Epithelial cell of proximal tubule (primary cell): ENCODE results near the gene GATD1. TPM values are rescaled to one million over a fixed set of nuclear protein-coding genes. Genes with fewer than 3 reads are reported as not detected.
A peak's percentile ranks its signal among the peaks of the same experiment; 100 is the strongest.

Source experiments
- DNase-seq: peaks from one replicate; pipeline ENCODE4 v3.0.0-alpha.2; 2011; ENCODE audit warnings: low read depth
- H3K4me3 ChIP-seq: 2 replicates; pipeline ENCODE4 v1.5.1; 2011; ENCODE audit warnings: low read depth, mild to moderate bottlenecking, low read length
- CTCF ChIP-seq: conservative IDR thresholded peaks from 2 replicates; pipeline ENCODE4 v1.5.1; 2012; ENCODE audit warnings: low read depth, mild to moderate bottlenecking, low read length
- total RNA-seq: library from RNA; depleted of rRNA; stranded (reverse); fragments of >200 nt; gene quantifications from 2 replicates; pipeline ENCODE4 v1.2.3, GENCODE V29; 2015

Gene GATD1
- total RNA-seq, 1 donor from 2014 or later = 68.8 TPM

DNA sequence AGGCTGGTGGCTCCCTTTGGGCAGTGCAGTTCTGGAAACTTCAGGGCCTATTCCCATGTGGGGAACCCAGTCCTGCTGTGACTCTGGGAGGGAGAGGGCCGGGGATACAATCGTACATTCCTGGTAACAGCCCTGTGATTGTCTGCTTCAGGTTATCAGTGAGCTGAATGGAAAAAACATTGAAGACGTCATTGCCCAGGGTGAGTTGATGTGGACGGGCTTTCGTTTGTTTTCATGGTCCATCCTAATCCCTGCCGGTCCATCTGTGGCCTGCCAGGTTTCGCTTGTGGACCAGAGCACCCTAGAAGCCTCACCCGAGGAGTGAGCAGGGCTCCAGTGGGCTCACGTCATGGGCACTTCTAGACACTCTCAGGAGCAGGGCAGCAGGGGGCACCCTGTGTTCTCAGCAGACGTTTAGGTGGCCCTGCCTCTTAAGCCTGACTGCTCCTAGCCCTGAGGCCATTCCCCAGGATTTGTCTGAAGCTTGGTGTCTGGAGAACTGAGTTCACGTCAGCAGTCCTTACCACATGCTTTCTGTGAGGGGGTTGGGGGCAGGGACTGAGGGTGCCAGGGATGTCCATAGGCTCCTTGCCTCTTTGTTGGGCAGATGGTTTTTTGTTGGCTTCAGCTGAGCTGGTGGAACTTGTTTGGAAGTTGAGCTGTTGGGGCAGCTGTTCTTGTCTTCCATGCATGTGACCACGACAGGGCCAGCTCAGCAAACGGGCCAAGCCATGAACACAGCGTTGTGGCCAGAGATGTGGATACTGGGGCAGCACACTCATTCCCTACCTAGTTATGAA, 34.4 kb upstream of the GATD1 start:
- H3K4me3 ChIP-seq = peak overlapping the region; percentile 96
- DNase-seq = no peak
- peak; percentile 36 for TF ChIP-seq CTCF

GRCh38 chr11:810040-810567, 32.8 kb upstream of the GATD1 start:
- peak overlapping the region; percentile 96 for H3K4me3 ChIP-seq
- DNase-seq = no peak
- no peak for TF ChIP-seq CTCF

GRCh38 chr11:809287-810039, 32.2 kb upstream of the GATD1 start, which contains the start of gene RPLP2:
Gene RPLP2 (plus strand): TSS chr11:809967. CDS start chr11:810235, 268 bp downstream.
- H3K4me3 ChIP-seq = peak within 1 kb of the TSS; percentile 96
- peak; percentile 57 for DNase-seq
- TF ChIP-seq CTCF = no peak

DNA sequence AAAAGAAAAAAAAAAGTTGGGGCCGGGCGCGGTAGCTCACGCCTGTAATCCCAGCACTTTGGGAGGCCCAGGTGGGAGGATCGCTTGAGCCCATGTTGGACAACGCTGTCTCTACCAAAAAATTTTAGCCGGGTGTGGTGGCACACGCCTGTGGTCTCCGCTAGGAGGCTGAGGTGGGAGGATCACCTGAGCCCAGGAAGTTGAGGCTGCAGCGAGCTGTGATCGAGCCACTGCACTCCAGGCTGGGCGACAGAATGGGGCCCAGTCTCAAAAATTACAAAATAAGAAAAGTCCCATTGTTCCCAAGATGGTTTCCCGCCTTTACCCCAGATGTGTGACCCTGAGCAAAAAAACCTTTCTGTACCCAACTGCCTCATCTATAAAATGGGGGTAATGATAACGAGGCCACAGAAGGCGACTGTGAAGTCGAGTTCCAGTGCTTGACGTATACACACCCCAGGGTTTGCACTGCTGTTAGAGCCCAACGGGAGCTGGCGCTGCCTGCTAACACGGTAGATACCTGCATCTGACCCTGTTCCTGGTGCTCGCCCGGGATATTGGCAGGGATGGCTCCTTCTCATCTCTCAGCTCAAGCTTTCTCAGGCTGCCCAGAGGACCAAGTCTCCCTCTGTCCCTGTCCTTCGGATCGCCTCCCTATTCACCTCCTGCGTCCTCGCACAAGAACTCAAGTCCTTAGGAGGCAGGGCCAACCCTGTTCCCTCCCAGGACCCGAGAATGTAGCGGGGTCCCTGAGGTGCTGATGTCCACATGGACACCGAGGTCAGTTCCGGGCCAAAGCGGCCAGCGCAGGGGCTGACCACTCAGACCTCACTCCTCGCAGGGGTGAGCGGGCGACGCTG, 31.4 kb upstream of the GATD1 start:
- DNase-seq = no peak
- no peak for TF ChIP-seq CTCF
- H3K4me3 ChIP-seq = peak overlapping the region; percentile 96

DNA sequence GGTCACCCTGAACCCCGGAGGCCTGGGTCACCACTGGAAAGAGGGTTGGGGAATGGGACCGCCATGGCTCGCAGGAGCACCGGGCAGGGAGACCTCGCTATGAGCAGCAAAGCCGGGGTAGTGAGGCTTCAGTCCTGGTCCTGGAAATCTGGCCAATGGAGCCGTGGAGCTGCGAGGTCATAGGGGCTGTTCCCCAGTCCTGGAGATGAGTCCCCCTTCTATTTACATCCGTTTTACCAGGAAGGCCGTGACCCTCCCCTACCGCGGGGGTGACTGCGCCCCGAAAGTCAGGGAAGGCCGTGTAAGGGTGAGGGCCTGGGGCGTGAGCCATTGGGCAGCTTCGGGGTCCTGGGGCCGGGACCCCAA, 27.3 kb upstream of the GATD1 start:
- peak overlapping the region; percentile 70 for H3K4me3 ChIP-seq
- DNase-seq = no peak
- no peak for TF ChIP-seq CTCF

DNA sequence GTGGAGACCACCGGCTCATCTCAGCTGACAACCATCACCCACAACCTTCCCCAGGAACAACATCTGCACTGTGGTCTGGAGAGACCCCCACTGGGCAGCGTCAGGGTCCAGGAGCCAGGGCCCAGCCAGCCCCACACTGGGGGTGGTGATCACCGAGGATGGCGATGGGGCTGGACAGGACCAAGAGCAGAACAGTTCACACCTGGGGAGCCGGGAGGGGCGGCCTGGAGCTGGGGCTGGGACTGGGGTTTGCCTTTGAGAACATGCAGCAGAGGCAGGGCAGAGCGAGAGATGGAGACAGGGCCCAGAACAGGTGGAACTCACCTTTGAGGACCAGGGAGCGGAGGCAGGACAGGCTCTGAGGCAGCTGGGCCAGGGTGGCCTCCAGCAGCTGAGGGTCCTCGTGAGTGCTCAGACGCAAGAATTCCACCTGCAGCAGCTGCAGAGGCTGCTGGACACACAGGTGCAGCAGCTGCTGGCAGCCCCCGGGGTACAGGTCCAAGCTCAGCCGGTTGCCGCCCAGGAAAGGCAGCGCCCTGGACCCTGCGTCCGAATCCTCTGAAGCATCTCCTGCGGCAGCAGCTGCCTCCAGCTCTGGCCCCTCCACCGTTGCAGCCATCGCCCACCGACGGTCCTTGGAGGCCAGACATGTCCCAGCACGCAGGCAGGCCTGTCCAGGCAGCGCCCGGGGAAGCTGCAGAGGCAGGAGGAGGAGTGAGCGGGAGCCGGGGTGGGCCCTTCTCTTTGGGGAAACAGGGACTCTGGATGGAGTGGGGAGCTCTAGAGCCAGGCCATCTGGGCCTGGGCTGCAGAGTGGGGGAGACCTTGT, 26.7 kb upstream of the GATD1 start:
- no peak for DNase-seq
- peak overlapping the region; percentile 70 for H3K4me3 ChIP-seq
- TF ChIP-seq CTCF = no peak
